ENCODE data around the gene CHST13.
"Not testable (repeated sequence)": the region's sequence is repeated elsewhere in the genome, so short reads cannot be mapped to it uniquely, and the experiment has no call there.

CHST13 gene

DNA sequence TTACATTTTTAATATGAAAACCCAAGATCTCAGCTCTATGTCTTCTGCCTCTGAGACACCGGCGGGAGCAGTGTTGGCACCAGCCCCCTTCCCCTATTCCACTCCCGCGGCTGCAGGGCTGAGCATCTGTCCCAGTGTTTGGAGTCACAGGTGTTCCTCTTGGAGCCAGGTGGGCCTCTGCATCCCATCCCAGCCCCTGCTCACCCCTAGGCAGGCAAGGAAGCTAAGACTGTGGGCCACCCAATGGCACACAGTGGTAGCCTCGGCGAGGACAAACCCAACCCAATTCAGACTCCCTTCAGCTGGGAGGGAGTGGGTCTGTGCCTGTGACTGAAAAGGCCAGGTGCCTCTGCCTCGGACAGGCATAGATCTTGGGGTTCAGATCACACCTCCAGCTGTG, 3.1 kb downstream of the CHST13 start:
- no peak for DNase-seq

- no peak for DNase-seq
Observed at GRCh38 chr3:126527455-126528211, 3.7 kb downstream of the CHST13 start.

DNA sequence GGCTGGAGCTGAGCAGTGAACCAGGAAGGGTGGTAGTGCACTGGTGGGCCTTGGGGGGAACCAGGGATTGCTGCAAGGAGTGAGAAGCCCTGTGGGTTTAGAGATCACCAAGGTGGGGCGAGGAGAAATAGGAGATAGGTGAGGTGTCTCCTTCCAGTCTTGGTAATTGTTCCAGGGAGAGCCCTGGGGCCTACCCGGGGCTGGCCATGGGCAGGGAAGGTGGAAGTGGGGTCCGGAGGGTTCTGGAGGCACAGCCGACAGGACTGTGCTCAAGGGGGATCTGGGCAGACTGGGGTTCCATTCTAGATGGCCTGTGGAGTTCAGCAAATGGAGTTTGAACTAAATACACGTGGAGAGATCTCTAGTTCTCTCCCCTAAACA, 4.5 kb downstream of the CHST13 start:
- DNase-seq, result no peak

DNA sequence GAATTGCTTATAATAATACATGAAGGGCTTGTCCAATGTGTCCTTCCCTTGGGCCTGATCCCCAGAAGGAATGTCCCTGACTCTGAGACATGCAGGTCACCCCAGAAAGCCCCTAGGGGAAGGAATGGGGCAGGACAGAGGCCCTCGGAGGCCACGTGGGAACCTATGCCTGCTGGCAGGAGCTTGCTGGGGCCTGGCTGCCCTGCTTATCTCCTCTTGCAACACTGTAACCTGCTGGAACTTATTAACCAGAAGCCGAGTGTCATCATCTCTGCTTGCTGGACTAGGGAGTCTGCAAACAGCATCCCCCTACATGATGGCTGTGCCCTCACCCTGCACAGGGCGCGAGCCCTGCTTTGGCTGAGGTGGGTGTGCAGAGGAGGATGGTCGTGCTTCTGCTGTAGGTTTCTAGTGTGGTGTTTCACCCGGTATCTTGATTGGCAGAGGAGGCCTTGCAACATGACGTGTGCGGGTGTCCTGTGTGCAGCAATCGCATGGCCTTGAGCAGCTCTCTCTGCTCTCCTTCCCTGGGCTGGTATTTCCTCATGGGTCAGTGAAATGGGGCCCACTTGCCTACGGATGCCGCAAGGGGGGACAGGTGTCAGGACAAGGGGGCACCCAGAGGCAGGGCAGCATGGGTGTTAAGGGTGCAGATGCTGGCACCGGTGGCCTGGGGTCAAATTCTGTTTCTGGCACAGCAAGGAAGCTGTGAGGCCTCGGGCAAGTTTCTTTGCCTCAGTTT, 5.0 kb downstream of the CHST13 start:
- no peak for DNase-seq

- no peak for DNase-seq
Observed at GRCh38 chr3:126529585-126530170, 5.7 kb downstream of the CHST13 start.

GRCh38 chr3:126530171-126531050, 6.5 kb downstream of the CHST13 start:
- DNase-seq, result no peak

- no peak for DNase-seq
Observed at GRCh38 chr3:126531051-126531330, 7.0 kb downstream of the CHST13 start.

DNA sequence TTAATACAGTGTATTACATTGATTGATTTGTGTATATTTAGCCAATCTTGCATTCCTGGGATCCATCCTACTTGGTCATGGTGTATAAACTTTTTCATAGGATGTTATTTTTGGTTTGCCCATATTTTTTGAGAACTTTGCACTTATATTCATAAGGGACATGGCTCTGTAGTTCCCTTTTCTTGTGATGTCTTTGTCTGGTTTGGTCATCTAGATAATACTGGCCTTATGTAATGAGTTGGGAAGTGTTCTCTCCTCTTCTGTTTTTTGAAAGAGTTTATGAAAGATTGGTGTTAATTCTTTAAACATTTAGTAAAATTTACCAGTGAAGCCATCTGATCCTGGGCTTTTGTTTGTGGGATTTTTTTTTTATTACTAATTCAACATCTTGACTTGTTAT, 9.6 kb downstream of the CHST13 start:
- DNase-seq, result no peak

DNA sequence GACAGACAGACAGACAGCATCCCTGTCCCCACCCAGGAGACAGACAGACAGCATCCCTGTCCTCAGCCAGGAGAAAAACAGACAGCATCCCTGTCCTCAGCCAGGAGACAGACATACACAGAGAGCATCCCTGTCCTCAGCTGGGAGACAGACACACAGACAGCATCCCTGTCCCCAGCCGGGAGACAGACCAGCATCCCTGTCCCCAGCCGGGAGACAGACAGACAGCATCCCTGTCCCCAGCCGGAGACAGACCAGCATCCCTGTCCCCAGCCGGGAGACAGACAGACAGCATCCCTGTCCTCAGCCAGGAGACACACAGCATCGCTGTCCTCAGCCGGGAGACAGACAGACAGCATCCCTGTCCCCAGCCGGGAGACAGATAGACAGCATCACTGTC, 10.8 kb downstream of the CHST13 start:
- DNase-seq, result not testable (repeated sequence)

GRCh38 chr3:126535636-126536035, 11.7 kb downstream of the CHST13 start:
- no peak for DNase-seq

- DNase-seq, result no peak
Observed at GRCh38 chr3:126536126-126536525, 12.2 kb downstream of the CHST13 start.

DNA sequence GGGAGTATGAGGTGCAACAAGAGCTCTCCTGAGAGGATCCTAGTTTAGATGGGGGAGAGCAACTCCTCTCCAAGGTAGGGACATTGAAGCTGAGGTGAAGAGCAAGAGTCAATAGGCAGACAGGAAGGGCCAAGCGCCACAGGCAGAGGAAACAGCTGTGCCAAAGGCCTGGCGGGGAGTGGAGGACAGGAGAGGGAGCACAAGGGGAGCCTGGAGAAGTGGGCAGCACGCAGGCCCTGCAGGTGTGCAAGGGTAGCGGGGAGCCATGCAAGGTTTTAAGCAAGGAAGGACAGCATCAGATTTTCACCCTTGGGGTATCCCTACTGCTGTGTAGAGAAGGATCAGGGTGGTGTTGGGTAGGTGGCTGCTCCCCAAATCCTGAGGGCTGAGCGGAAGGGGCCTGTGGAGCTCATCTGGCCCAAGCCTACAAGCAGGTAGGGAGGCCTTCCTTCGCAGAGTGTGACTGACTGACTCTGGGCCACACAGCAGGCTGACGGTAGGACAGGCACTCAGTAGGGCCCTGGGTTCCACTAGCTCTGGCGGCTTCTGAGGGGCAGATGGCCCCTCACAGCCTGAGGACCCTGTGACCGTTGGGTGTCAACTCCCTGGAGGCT, 13.3 kb downstream of the CHST13 start:
- DNase-seq, result no peak

DNA sequence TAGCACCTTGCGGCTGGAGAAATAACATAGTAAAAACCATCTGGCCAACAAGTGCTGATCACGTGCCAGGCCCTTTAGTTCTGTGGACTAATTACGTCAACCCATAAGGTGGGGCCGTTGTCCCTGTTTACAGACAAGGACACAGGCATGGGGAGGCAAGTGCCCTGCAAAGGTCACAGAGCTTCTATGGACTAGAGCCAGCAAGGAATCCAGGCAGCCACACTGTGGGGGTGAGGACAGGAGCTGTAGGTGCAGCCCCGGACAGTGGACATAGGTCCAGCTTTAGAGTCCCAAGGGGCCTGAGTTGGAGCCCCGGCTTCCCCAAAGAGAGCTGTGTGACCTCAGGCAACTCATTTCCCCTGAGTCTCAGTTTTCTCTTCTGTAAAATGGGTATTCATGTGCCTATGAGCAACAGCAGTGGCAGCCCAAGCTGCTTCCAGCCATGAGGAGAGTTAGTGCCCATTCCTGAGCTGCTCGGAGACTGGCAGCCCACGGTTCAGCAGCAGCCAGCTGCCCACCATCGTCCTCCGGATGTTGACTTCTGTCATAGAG, 13.9 kb downstream of the CHST13 start:
- DNase-seq, result no peak

GRCh38 chr3:126538316-126538715, 14.4 kb downstream of the CHST13 start:
- DNase-seq, result no peak

- DNase-seq, result no peak
Observed at GRCh38 chr3:126538966-126539365, 15.0 kb downstream of the CHST13 start.

- DNase-seq, result no peak
Observed at GRCh38 chr3:126539558-126540250, 15.7 kb downstream of the CHST13 start.

GRCh38 chr3:126540342-126540849, 16.4 kb downstream of the CHST13 start:
- no peak for DNase-seq

DNA sequence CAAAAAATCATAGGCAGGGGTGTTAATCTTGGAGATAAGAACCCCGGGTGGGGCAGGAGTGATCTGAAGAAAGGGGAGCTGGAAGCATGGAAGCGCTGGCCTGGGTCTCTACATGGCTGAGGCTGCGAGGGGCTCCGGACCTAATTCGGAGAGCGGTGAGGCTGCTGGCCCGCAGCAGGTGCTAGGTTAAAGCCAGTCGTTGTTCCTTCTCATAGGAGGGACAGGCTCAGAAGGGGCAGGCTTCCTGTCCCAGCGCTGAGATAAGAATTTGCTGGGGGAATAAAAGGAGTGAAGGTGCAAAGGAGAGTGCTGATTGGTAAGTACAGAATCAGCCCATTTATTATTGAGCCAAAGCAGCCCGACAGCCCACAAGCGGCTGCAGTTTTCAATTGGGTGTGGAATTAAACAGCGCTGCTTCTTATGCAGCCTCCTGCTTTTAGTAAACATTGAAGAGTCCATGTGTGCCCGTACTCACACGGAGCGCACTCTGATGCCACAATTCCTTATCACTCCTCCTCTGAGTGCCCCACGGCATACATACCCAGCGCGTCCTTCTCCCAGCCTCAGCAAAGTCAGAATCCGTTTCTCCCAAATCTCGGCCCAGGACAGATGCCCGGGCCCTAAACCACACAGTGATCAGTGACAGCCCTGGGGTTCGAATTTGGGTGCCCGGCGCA, 17.1 kb downstream of the CHST13 start:
- DNase-seq, result no peak

DNA sequence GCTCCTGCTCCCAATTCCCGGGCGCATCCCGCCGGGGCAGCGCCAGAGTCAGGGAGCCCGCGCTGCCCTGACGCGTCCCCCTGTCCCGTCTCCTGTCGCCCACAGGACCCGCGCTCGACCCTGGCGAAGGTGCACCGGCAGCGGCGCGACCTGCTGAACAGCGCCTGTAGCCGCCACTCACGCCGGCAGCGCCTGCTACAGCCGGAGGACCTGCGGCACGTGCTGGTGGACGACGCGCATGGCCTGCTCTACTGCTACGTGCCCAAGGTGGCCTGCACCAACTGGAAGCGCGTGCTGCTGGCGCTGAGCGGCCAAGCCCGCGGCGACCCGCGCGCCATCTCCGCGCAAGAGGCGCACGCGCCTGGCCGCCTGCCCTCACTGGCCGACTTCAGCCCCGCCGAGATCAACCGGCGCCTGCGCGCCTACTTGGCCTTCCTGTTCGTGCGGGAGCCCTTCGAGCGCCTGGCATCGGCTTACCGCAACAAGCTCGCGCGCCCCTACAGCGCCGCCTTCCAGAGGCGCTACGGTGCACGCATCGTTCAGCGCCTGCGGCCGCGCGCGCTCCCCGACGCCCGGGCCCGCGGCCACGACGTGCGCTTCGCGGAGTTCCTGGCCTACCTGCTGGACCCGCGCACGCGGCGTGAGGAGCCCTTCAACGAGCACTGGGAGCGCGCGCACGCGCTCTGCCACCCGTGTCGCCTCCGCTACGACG, 17.8 kb downstream of the CHST13 start:
- DNase-seq, result no peak
